Hematopoietic multipotent progenitor cell treated with erythropoietin and hydrocortisone succinate and interleukin-3 and kit ligand, for 8 days (in vitro differentiated cells): Measurements from ENCODE around the gene PHLDB1.
A peak's percentile ranks its signal among the peaks of the same experiment; 100 is the strongest.
"Not testable (repeated sequence)": the region's sequence is repeated elsewhere in the genome, so short reads cannot be mapped to it uniquely, and the experiment has no call there.

ENCODE experiments used
- DNase-seq: peaks from one replicate; pipeline ENCODE4 v3.0.0-alpha.2; 2015

PHLDB1 gene

GRCh38 chr11:118661425-118662301, 54.2 kb downstream of the PHLDB1 start:
- no peak for DNase-seq

- no peak for DNase-seq
These were observed 55.2 kb downstream of the PHLDB1 start for GRCh38 chr11:118662401-118663271.

- DNase-seq: no peak
These were observed 56.0 kb downstream of the PHLDB1 start for GRCh38 chr11:118663381-118663780.

- no peak for DNase-seq
These were observed 56.5 kb downstream of the PHLDB1 start for GRCh38 chr11:118663902-118664301.

GRCh38 chr11:118666371-118666770, 59.0 kb downstream of the PHLDB1 start:
- DNase-seq: no peak

GRCh38 chr11:118670063-118670462, 62.6 kb downstream of the PHLDB1 start:
- no peak for DNase-seq

GRCh38 chr11:118671254-118671653, 63.8 kb downstream of the PHLDB1 start:
- no peak for DNase-seq

- DNase-seq: peak; percentile 29
These were observed 65.4 kb downstream of the PHLDB1 start for GRCh38 chr11:118672846-118673245.

GRCh38 chr11:118673361-118674081, 66.1 kb downstream of the PHLDB1 start:
- no peak for DNase-seq

- DNase-seq: no peak
These were observed 66.6 kb downstream of the PHLDB1 start for GRCh38 chr11:118674082-118674435.

- no peak for DNase-seq
These were observed 70.6 kb downstream of the PHLDB1 start for GRCh38 chr11:118677977-118678376.

GRCh38 chr11:118678908-118679307, 71.5 kb downstream of the PHLDB1 start:
- not testable (repeated sequence) for DNase-seq

- no peak for DNase-seq
These were observed 72.1 kb downstream of the PHLDB1 start, which contains the start of gene TREH for GRCh38 chr11:118679483-118679882. Gene TREH (minus strand): TSS chr11:118679650. CDS start chr11:118679627, 23 bp downstream.

- no peak for DNase-seq
These were observed 75.0 kb downstream of the PHLDB1 start for GRCh38 chr11:118682372-118682771.

GRCh38 chr11:118682939-118683338, 75.5 kb downstream of the PHLDB1 start:
- not testable (repeated sequence) for DNase-seq

GRCh38 chr11:118684187-118684586, 76.8 kb downstream of the PHLDB1 start:
- DNase-seq: no peak

- DNase-seq: no peak
These were observed 80.5 kb downstream of the PHLDB1 start for GRCh38 chr11:118687906-118688305.

- DNase-seq: not testable (repeated sequence)
These were observed 80.9 kb downstream of the PHLDB1 start for GRCh38 chr11:118688339-118688738.

GRCh38 chr11:118688851-118689502, 81.6 kb downstream of the PHLDB1 start:
- DNase-seq: no peak

GRCh38 chr11:118689503-118689851, 82.1 kb downstream of the PHLDB1 start:
- DNase-seq: no peak

GRCh38 chr11:118689852-118690552, 82.6 kb downstream of the PHLDB1 start:
- DNase-seq: peak; percentile 86
